ENCODE data around the gene ITGA8. TPM values are rescaled to one million over a fixed set of nuclear protein-coding genes. Genes with fewer than 3 reads are reported as not detected.
"Not testable (repeated sequence)": the region's sequence is repeated elsewhere in the genome, so short reads cannot be mapped to it uniquely, and the experiment has no call there.

The ITGA8 gene
- total and polyA plus RNA-seq, 7 experiments from 2014 or later = not detected

- H3K27me3 Mint-ChIP-seq = peaks cover 2 to 63% (median 31%) of the 10 kb centered on the region in 5 donors
- no peaks in the 10 kb centered on the region for H3K36me3 Mint-ChIP-seq
- no peaks in the 10 kb centered on the region for H3K27me3 ChIP-seq (ENCODE audit: control insufficient read depth in 2 of 2, insufficient read depth in 2 of 2, low read length in 2 of 2)
- intact Hi-C loops (cut with micrococcal nuclease) = no loop called here
- no peaks in the 10 kb centered on the region for H3K36me3 ChIP-seq (ENCODE audit: control insufficient read depth in 2 of 3, insufficient read depth in 3 of 3, low read length in 3 of 3)
- DNase-seq (no peak), ATAC-seq (no peak)
- H3K4me3 Mint-ChIP-seq = no peak overlapping the region
- no peak overlapping the region for H3K27ac Mint-ChIP-seq
- no peaks in the 10 kb centered on the region for H3K4me1 ChIP-seq (ENCODE audit: control insufficient read depth in 2 of 2, insufficient read depth in 2 of 2, low read length in 2 of 2)
- no peak overlapping the region for H3K27ac ChIP-seq (ENCODE audit: low read depth, low read length)
- H3K4me3 ChIP-seq (ENCODE audit: low read length) = no peak overlapping the region
- ChIA-PET POLR2A (no interaction called here), CTCF (no interaction called here)
- no peaks in the 10 kb centered on the region for H3K4me1 Mint-ChIP-seq
- no peaks in the 10 kb centered on the region for H3K9me3 ChIP-seq (ENCODE audit: control insufficient read depth in 2 of 3, low read length in 3 of 3)
- peaks cover 0 to 3% (median 0%) of the 10 kb centered on the region in 11 donors for H3K9me3 Mint-ChIP-seq
Measured at GRCh38 chr10:15483215-15484075, 236.3 kb downstream of the ITGA8 start.

- no peak for ATAC-seq
- Mint-ChIP-seq H3K27ac (no peak overlapping the region), H3K27me3 (peaks cover 3 to 61% (median 32%) of the 10 kb centered on the region in 5 donors), H3K36me3 (no peaks in the 10 kb centered on the region), H3K9me3 (peaks cover 0 to 4% (median 0%) of the 10 kb centered on the region in 11 donors), H3K4me3 (no peak overlapping the region), H3K4me1 (no peaks in the 10 kb centered on the region)
- no peak overlapping the region for H3K27ac ChIP-seq (ENCODE audit: low read depth, low read length)
- CTCF ChIA-PET = no interaction called here
- H3K27me3 ChIP-seq (ENCODE audit: control insufficient read depth in 2 of 2, insufficient read depth in 2 of 2, low read length in 2 of 2) = no peaks in the 10 kb centered on the region
- DNase-seq = no peak
- no peaks in the 10 kb centered on the region for H3K4me1 ChIP-seq (ENCODE audit: control insufficient read depth in 2 of 2, insufficient read depth in 2 of 2, low read length in 2 of 2)
- intact Hi-C loops (cut with micrococcal nuclease) = no loop called here
- H3K9me3 ChIP-seq (ENCODE audit: control insufficient read depth in 2 of 3, low read length in 3 of 3) = no peaks in the 10 kb centered on the region
- POLR2A ChIA-PET = no interaction called here
- H3K4me3 ChIP-seq (ENCODE audit: low read length) = no peak overlapping the region
- no peaks in the 10 kb centered on the region for H3K36me3 ChIP-seq (ENCODE audit: control insufficient read depth in 2 of 3, insufficient read depth in 3 of 3, low read length in 3 of 3)
Measured at GRCh38 chr10:15482156-15482555, 237.6 kb downstream of the ITGA8 start.

- Mint-ChIP-seq H3K4me3 (no peak overlapping the region), H3K27me3 (peaks cover 6 to 60% (median 35%) of the 10 kb centered on the region in 5 donors), H3K4me1 (no peaks in the 10 kb centered on the region), H3K36me3 (peaks cover 0 to 4% (median 0%) of the 10 kb centered on the region in 5 donors), H3K27ac (no peak overlapping the region), H3K9me3 (peaks cover 0 to 5% (median 0%) of the 10 kb centered on the region in 11 donors)
- Histone ChIP-seq H3K9me3 (ENCODE audit: control insufficient read depth in 2 of 3, low read length in 3 of 3) (no peaks in the 10 kb centered on the region), H3K36me3 (ENCODE audit: control insufficient read depth in 2 of 3, insufficient read depth in 3 of 3, low read length in 3 of 3) (no peaks in the 10 kb centered on the region), H3K4me1 (ENCODE audit: control insufficient read depth in 2 of 2, insufficient read depth in 2 of 2, low read length in 2 of 2) (no peaks in the 10 kb centered on the region), H3K4me3 (ENCODE audit: low read length) (no peak overlapping the region), H3K27me3 (ENCODE audit: control insufficient read depth in 2 of 2, insufficient read depth in 2 of 2, low read length in 2 of 2) (no peaks in the 10 kb centered on the region), H3K27ac (ENCODE audit: low read depth, low read length) (no peak overlapping the region)
- ChIA-PET POLR2A (no interaction called here), CTCF (no interaction called here)
- DNase-seq (no peak), ATAC-seq (no peak)
- intact Hi-C loops (cut with micrococcal nuclease) = no loop called here
Measured at GRCh38 chr10:15478950-15479349, 240.8 kb downstream of the ITGA8 start.

GRCh38 chr10:15478429-15478828 is 241.3 kb downstream of the ITGA8 start:
- H3K27me3 Mint-ChIP-seq = peaks cover 6 to 60% (median 34%) of the 10 kb centered on the region in 5 donors
- peaks cover 0 to 5% (median 0%) of the 10 kb centered on the region in 11 donors for H3K9me3 Mint-ChIP-seq
- H3K36me3 ChIP-seq (ENCODE audit: control insufficient read depth in 2 of 3, insufficient read depth in 3 of 3, low read length in 3 of 3) = no peaks in the 10 kb centered on the region
- DNase-seq (no peak), ATAC-seq (no peak)
- ChIA-PET CTCF (no interaction called here), POLR2A (no interaction called here)
- peaks cover 0 to 4% (median 0%) of the 10 kb centered on the region in 5 donors for H3K36me3 Mint-ChIP-seq
- no peaks in the 10 kb centered on the region for H3K4me1 ChIP-seq (ENCODE audit: control insufficient read depth in 2 of 2, insufficient read depth in 2 of 2, low read length in 2 of 2)
- no peak overlapping the region for H3K27ac ChIP-seq (ENCODE audit: low read depth, low read length)
- H3K4me3 ChIP-seq (ENCODE audit: low read length) = no peak overlapping the region
- no peak overlapping the region for H3K4me3 Mint-ChIP-seq
- H3K4me1 Mint-ChIP-seq = no peaks in the 10 kb centered on the region
- no peak overlapping the region for H3K27ac Mint-ChIP-seq
- intact Hi-C loops (cut with micrococcal nuclease) = no loop called here
- no peaks in the 10 kb centered on the region for H3K9me3 ChIP-seq (ENCODE audit: control insufficient read depth in 2 of 3, low read length in 3 of 3)
- H3K27me3 ChIP-seq (ENCODE audit: control insufficient read depth in 2 of 2, insufficient read depth in 2 of 2, low read length in 2 of 2) = no peaks in the 10 kb centered on the region

GRCh38 chr10:15476337-15476736 is 243.4 kb downstream of the ITGA8 start:
- Mint-ChIP-seq H3K27me3 (peaks cover 8 to 65% (median 39%) of the 10 kb centered on the region in 5 donors), H3K4me3 (no peak overlapping the region)

GRCh38 chr10:15475439-15475838 is 244.3 kb downstream of the ITGA8 start:
- H3K4me1 Mint-ChIP-seq; intact Hi-C loops (cut with micrococcal nuclease); H3K27me3 ChIP-seq (ENCODE audit: control insufficient read depth in 2 of 2, insufficient read depth in 2 of 2, low read length in 2 of 2); H3K4me3 Mint-ChIP-seq; H3K36me3 ChIP-seq (ENCODE audit: control insufficient read depth in 2 of 3, insufficient read depth in 3 of 3, low read length in 3 of 3); H3K9me3 ChIP-seq (ENCODE audit: control insufficient read depth in 2 of 3, low read length in 3 of 3); ATAC-seq; H3K4me3 ChIP-seq (ENCODE audit: low read length); H3K9me3 Mint-ChIP-seq; H3K27ac Mint-ChIP-seq; CTCF ChIA-PET; POLR2A ChIA-PET; H3K27ac ChIP-seq (ENCODE audit: low read depth, low read length); H3K36me3 Mint-ChIP-seq; H3K4me1 ChIP-seq (ENCODE audit: control insufficient read depth in 2 of 2, insufficient read depth in 2 of 2, low read length in 2 of 2); DNase-seq: not testable (repeated sequence)
- peaks cover 11 to 67% (median 40%) of the 10 kb centered on the region in 5 donors for H3K27me3 Mint-ChIP-seq

More at GRCh38 chr10:15476337-15476736, 243.4 kb downstream of the ITGA8 start:
- Histone ChIP-seq H3K4me1 (ENCODE audit: control insufficient read depth in 2 of 2, insufficient read depth in 2 of 2, low read length in 2 of 2) (no peaks in the 10 kb centered on the region), H3K9me3 (ENCODE audit: control insufficient read depth in 2 of 3, low read length in 3 of 3) (no peaks in the 10 kb centered on the region), H3K4me3 (ENCODE audit: low read length) (no peak overlapping the region), H3K27me3 (ENCODE audit: control insufficient read depth in 2 of 2, insufficient read depth in 2 of 2, low read length in 2 of 2) (no peaks in the 10 kb centered on the region), H3K27ac (ENCODE audit: low read depth, low read length) (no peak overlapping the region), H3K36me3 (ENCODE audit: control insufficient read depth in 2 of 3, insufficient read depth in 3 of 3, low read length in 3 of 3) (no peaks in the 10 kb centered on the region)
- Mint-ChIP-seq H3K27ac (no peak overlapping the region), H3K4me1 (no peaks in the 10 kb centered on the region), H3K9me3 (peaks cover 0 to 4% (median 0%) of the 10 kb centered on the region in 11 donors), H3K36me3 (peaks cover 0 to 4% (median 0%) of the 10 kb centered on the region in 5 donors)
- DNase-seq (no peak), ATAC-seq (no peak)
- POLR2A ChIA-PET = no interaction called here
- CTCF ChIA-PET = no interaction called here
- intact Hi-C loops (cut with micrococcal nuclease) = no loop called here

GRCh38 chr10:15474671-15475070 is 245.1 kb downstream of the ITGA8 start:
- POLR2A ChIA-PET = no interaction called here
- Mint-ChIP-seq H3K27me3 (peaks cover 11 to 60% (median 40%) of the 10 kb centered on the region in 5 donors), H3K4me3 (no peak overlapping the region), H3K4me1 (no peaks in the 10 kb centered on the region), H3K9me3 (peaks cover 0 to 4% (median 0%) of the 10 kb centered on the region in 11 donors), H3K36me3 (peaks cover 0 to 4% (median 0%) of the 10 kb centered on the region in 5 donors), H3K27ac (no peak overlapping the region)
- no peaks in the 10 kb centered on the region for H3K27me3 ChIP-seq (ENCODE audit: control insufficient read depth in 2 of 2, insufficient read depth in 2 of 2, low read length in 2 of 2)
- H3K36me3 ChIP-seq (ENCODE audit: control insufficient read depth in 2 of 3, insufficient read depth in 3 of 3, low read length in 3 of 3) = no peaks in the 10 kb centered on the region
- ATAC-seq = no peak
- no peaks in the 10 kb centered on the region for H3K4me1 ChIP-seq (ENCODE audit: control insufficient read depth in 2 of 2, insufficient read depth in 2 of 2, low read length in 2 of 2)
- no peak overlapping the region for H3K4me3 ChIP-seq (ENCODE audit: low read length)
- H3K9me3 ChIP-seq (ENCODE audit: control insufficient read depth in 2 of 3, low read length in 3 of 3) = no peaks in the 10 kb centered on the region
- no peak for DNase-seq
- H3K27ac ChIP-seq (ENCODE audit: low read depth, low read length) = no peak overlapping the region
- CTCF ChIA-PET = no interaction called here
- intact Hi-C loops (cut with micrococcal nuclease) = no loop called here
